HL-60 (cell line): ENCODE measurements around the gene TEX9.

Experiments
- DNase-seq, 2 experiments: peaks; one replicate each; pipeline ENCODE4 v3.0.0-alpha.2; 2010 to 2020; ENCODE audit warnings: low read depth in 1 of 2, low spot score in 1 of 2
- H3K27ac ChIP-seq: fragments of 250-450 bp; sonication (Bioruptor Pico); replicated peaks from 2 replicates; pipeline ENCODE4 v1.5.1; 2020; ENCODE audit warnings: mild to moderate bottlenecking, moderate library complexity
- H3K27me3 ChIP-seq: fragments of 250-450 bp; sonication (Bioruptor Pico); 2 replicates; pipeline ENCODE4 v1.5.1; 2021; ENCODE audit warnings: mild to moderate bottlenecking, moderate library complexity; ENCODE audit not compliant: insufficient read depth, poor library complexity, severe bottlenecking
- H3K4me3 ChIP-seq: replicated peaks from 2 replicates; pipeline ENCODE4 v1.5.1; 2011; ENCODE audit warnings: mild to moderate bottlenecking, control low read depth, low read length; ENCODE audit not compliant: insufficient read depth
- GABPA ChIP-seq: IDR thresholded peaks from 2 replicates; pipeline ENCODE4 v1.6.1; 2012; ENCODE audit warnings: low read depth
- POLR2AphosphoS5 ChIP-seq: IDR thresholded peaks from 2 replicates; pipeline ENCODE4 v1.6.1; 2012; ENCODE audit warnings: low read depth
- REST ChIP-seq: IDR thresholded peaks from 2 replicates; pipeline ENCODE4 v1.6.1; 2012; ENCODE audit warnings: low read depth; ENCODE audit not compliant: insufficient replicate concordance
- SPI1 ChIP-seq: IDR thresholded peaks from 2 replicates; pipeline ENCODE4 v1.6.1; 2012; ENCODE audit warnings: low read depth, mild to moderate bottlenecking, borderline replicate concordance
- TF ChIP-seq, protein P1 (sequence below): IDR thresholded peaks from one replicate; pipeline ENCODE4 v1.5.1; 2011; ENCODE audit warnings: low read length, control low read depth, inconsistent platforms; ENCODE audit not compliant: insufficient read depth

TEX9 gene

DNA sequence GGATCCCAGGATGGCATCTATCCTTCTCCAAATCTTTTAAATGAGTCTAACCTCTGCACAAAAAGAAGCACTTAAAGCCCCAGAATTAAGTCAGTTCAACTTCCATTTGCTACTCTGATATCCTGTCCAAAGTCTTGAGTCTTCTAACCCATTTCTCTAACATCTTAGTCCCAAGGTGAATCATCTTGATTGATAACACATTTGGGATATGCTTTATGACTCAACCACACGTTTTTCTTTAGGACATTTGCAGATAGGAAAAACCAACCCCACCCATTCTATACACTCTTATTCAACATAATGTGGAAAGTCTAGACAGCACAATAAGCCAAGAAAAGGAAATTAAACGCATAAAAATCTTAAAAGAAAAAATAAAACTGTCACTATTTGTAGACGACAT is 18.8 kb upstream of the TEX9 start:
- Histone ChIP-seq H3K27ac (no peak overlapping the region), H3K4me3 (no peak overlapping the region), H3K27me3 (no peaks in the 10 kb centered on the region)
- no peak for DNase-seq
- TF ChIP-seq SPI1 (no peak), REST (no peak), POLR2AphosphoS5 (no peak), GABPA (no peak)
- TF ChIP-seq, protein P1, sequence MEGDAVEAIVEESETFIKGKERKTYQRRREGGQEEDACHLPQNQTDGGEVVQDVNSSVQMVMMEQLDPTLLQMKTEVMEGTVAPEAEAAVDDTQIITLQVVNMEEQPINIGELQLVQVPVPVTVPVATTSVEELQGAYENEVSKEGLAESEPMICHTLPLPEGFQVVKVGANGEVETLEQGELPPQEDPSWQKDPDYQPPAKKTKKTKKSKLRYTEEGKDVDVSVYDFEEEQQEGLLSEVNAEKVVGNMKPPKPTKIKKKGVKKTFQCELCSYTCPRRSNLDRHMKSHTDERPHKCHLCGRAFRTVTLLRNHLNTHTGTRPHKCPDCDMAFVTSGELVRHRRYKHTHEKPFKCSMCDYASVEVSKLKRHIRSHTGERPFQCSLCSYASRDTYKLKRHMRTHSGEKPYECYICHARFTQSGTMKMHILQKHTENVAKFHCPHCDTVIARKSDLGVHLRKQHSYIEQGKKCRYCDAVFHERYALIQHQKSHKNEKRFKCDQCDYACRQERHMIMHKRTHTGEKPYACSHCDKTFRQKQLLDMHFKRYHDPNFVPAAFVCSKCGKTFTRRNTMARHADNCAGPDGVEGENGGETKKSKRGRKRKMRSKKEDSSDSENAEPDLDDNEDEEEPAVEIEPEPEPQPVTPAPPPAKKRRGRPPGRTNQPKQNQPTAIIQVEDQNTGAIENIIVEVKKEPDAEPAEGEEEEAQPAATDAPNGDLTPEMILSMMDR, result no peak

DNA sequence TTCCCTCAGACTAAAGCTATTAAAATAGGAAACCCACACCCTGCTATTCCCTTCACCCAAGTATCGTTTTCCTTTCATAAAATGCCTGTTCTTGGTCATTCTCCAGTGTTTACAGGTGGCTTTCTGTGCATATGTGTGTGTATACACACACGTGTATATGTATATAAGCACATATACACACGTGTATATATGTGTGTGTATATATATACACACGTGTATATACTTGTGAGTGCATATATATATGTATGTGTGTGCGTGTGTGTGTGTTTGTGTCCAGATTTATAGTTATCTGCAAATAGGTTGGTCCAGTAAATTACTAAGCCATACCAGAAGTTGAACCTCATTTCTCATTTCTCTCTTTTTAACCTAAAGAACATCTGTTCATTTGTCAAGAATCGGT is 15.7 kb upstream of the TEX9 start:
- no peak overlapping the region for H3K27ac ChIP-seq
- TF ChIP-seq, protein P1, result no peak
- TF ChIP-seq POLR2AphosphoS5, result no peak
- TF ChIP-seq SPI1, result no peak
- TF ChIP-seq REST, result no peak
- TF ChIP-seq GABPA, result no peak
- no peak for DNase-seq
- H3K27me3 ChIP-seq, result no peaks in the 10 kb centered on the region
- no peak overlapping the region for H3K4me3 ChIP-seq

- no peaks in the 10 kb centered on the region for H3K27me3 ChIP-seq
- TF ChIP-seq, protein P1, result no peak
- TF ChIP-seq SPI1 (no peak), POLR2AphosphoS5 (no peak), GABPA (no peak), REST (no peak)
- DNase-seq, result no peak
- no peak overlapping the region for H3K4me3 ChIP-seq
- H3K27ac ChIP-seq, result no peak overlapping the region
Observed at GRCh38 chr15:56351353-56351752, 13.9 kb upstream of the TEX9 start.
